ENCODE data around the gene CARS2.

Gene CARS2

DNA sequence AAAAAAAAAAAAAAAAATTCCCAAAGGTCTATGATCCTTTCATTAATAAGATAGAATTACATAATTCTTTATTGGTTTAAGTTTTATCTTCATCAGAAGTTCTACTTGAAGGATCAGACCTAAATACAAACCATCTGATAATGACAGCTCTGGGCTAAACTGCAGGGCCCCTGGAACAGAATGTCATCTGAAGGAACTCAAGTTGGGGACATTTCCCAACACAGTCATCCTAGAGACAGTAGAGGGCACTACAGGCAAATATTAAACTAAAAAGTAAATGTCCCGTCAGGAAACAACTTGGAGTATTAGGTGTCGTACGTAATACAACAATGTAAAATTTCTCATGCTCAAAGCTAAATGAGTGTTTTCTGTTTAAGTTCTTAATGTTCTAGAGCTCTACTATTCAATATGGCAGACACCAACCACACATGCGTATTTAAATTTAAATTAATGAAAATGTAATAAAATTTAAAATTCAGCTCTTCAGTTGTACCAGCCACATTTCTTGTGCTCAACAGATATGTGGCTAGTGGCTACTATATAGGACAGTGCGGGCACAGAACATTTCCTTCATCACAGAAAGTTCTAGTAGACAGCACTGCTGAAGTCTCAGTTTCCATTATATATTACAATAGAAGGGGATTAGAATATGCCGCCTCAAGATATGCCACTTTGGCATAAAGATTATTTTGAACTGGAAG, 112.3 kb downstream of the CARS2 start:
- no peak for DNase-seq (ENCODE audit: extremely low read depth, low read depth)
- TF ChIP-seq, protein P1, sequence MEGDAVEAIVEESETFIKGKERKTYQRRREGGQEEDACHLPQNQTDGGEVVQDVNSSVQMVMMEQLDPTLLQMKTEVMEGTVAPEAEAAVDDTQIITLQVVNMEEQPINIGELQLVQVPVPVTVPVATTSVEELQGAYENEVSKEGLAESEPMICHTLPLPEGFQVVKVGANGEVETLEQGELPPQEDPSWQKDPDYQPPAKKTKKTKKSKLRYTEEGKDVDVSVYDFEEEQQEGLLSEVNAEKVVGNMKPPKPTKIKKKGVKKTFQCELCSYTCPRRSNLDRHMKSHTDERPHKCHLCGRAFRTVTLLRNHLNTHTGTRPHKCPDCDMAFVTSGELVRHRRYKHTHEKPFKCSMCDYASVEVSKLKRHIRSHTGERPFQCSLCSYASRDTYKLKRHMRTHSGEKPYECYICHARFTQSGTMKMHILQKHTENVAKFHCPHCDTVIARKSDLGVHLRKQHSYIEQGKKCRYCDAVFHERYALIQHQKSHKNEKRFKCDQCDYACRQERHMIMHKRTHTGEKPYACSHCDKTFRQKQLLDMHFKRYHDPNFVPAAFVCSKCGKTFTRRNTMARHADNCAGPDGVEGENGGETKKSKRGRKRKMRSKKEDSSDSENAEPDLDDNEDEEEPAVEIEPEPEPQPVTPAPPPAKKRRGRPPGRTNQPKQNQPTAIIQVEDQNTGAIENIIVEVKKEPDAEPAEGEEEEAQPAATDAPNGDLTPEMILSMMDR (IDR thresholded peaks at IDR 0.05; ENCODE audit: low read depth, low read length): peak; percentile 55

DNA sequence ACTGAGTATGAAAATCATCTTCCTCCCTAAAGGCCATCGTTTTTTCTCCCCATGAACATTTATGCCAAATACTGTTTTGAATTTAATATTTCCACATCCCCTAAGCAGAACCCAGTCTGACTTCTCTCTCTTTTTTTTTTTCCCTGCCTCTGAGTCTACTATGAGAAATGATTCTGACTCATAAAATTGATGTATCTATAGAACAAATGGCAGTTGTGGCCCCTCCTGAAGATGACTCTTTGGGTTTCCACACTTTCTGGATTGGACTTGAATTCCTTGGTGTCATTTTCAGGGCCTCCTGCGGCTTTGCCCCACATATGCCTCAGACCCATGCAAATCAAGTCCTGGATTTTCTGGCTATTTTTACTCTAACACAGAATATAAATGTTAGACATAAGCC, 113.3 kb downstream of the CARS2 start:
- TF ChIP-seq, protein P1 (IDR thresholded peaks at IDR 0.05; ENCODE audit: low read depth, low read length): no peak
- DNase-seq (ENCODE audit: extremely low read depth, low read depth): no peak

All from AG09319 (cell line).